DMS153 treated with DMSO at 0.1 percent for 48 hours (cell line): ENCODE results near the gene ST3GAL2.
"Not testable (repeated sequence)": the region's sequence is repeated elsewhere in the genome, so short reads cannot be mapped to it uniquely, and the experiment has no call there.

Experiments used
- DNase-seq: peaks from one replicate; lab custom pipeline; 2025; ENCODE audit not compliant: unreplicated experiment; lab: John Stamatoyannopoulos, UW

ST3GAL2 gene

GRCh38 chr16:70467608-70468007 is 28.7 kb upstream of the ST3GAL2 start:
- no peak for DNase-seq

DNA sequence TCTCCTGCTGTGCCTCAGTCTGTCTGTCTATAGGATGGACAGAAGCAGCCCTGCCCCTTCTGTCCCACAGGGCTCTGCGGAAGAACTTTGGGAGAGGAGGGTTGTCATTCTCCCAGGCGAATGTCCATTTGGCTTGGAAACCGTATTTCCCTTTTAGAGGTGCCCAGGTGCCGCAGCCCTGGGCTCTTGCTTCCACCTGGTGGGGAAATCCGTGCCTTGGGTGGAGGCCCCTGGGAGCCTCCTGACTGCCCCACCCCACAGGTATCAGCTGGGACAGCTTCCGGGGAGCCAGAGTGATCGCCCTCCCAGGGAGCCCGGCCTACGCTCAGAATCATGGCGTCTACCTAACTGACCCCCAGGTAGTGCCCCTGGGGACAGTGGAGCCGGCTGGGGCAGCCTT is 28.2 kb upstream of the ST3GAL2 start:
- DNase-seq: no peak

- no peak for DNase-seq
These were observed 27.8 kb upstream of the ST3GAL2 start for GRCh38 chr16:70466805-70467076.

DNA sequence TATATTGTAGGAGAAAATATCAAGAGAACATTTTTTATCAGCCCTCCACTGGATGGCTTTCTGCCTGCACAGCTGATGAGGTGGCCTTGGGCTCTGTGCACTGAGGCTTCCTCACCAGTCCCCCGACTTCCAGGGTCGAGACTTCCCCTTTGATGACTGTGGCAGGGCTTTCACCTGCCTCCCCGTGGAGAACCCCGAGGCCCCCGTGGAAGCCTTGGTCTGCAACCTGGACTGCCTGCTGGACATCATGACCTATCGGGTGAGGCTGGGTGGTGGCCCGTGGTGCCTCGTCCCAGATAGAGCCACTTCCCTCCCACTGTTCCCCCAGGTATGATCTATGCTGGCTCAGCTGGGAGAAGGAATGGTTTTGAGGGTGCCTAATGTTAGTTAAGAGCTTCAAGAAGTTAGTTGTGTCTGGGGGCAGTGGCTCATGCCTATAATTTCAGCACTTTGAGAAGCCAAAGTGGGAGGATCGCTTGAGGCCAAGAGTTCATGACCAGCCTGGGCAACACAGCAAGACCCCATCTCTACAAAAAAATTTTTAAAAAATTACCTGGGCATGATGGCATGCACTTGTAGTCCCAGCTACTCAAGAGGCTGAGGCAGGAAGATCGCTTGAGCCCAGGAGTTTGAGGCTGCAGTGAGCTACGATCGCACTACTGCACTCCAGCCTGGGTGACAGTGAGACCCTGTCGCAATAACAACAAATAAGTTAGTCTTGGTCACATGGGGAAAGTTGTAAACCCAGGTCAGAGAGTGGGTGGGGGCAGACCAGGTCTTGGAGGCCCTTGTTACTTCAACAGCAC is 27.3 kb upstream of the ST3GAL2 start:
- no peak for DNase-seq

- no peak for DNase-seq
These were observed 24.3 kb upstream of the ST3GAL2 start for GRCh38 chr16:70463235-70463634.

DNA sequence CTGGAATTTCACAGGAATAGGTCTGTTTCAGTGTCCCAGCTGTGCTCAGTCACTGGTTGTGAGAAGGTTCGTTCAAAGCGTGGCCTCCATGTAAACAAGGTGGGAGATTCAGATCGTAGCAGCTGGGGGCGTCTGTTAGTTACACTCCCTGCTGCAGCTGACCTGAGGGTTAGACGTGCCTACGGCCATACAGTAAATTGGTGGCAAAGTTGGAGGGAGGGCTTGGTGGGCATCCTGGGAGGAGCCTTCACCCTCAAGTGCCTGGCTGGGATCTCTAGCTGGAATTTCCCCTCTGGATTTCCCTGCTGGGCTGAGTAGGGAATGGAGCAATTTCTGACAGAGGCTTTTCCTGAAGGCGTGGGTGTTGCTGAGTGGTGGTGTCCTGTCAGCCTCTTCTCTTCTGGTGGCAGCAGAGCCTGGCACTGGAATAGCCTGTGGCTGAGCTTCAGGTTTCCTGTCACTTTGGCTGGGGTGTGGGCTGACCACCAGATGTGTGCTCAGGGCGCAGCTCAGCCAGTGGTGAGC is 21.9 kb upstream of the ST3GAL2 start:
- DNase-seq: no peak

DNA sequence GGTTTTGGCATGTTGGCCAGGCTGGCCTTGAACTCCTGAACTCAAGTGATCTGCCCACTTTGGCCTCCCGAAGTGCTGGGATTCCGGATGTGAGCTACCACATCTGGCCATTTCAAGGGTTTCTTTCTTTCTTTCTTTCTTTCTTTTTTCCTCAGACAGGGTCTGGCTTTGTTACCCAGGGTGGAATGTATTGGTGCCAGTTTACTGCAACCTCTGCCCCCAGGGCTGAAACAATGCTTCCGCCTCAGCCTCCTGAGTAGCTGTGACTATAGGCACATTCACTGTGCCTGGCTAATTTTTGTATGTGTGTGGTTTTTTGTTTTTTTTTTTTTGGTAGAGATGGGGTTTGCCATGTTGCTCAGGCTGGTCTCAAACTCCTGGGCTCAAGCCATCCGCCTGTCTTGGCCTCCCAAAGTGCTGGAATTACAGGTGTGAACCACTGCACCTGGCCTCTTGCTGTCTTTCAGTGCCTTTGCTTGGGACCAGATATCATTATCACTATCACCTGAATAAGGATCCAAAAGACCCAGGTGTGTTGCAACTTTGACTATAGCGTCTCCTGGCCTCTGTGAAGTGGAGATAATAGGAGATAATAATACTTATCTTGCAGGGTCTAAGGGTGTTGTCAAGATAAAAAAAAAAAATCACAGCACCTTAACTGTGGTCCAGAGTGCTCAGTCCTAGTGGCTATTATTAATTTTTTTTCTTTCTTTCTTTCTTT is 18.7 kb upstream of the ST3GAL2 start:
- no peak for DNase-seq

DNA sequence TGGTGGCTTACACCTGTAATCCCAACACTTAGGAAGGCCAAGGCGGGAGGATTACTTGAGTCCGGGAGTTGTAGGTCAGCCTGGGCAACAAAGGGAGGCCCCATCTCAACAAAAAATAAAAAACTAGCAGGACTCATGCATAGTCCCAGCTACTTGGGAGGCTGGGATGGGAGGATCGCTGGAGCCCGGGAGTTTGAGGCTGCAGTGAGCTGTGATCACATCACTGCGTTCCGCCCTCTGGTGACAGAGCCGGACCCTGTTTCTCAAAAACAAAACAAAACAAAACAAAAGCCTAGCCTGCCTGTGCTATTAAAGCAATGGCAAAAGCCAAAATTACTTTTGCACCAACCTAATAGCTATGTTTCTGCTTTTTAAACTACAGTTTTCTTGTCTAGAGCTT is 17.0 kb upstream of the ST3GAL2 start:
- no peak for DNase-seq

- peak; percentile 54 for DNase-seq
These were observed 15.5 kb upstream of the ST3GAL2 start, which contains the start of gene FCSK for GRCh38 chr16:70454222-70455034. Gene FCSK (plus strand): TSS chr16:70454595. CDS start chr16:70463191, 8,596 bp downstream.

DNA sequence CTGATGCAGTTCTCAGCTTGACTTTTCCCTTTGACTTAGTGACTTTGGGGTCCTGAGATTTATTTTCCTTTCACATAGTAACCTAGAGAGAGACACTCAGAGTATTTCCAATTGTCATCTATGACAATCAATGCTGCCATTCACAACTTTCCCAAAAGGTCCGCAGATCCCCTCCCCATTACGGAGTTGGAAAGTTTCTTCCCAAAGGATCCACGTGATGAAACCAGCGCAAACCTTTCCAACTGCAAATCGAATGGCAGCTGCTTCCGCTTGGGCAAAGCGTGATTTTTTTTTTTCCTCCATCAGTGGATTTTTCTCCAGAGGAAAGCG is 15.0 kb upstream of the ST3GAL2 start:
- DNase-seq: peak; percentile 54

GRCh38 chr16:70453117-70453891 is 14.4 kb upstream of the ST3GAL2 start:
- DNase-seq: no peak

- not testable (repeated sequence) for DNase-seq
These were observed 12.1 kb upstream of the ST3GAL2 start for GRCh38 chr16:70451004-70451340.

GRCh38 chr16:70450142-70451003 is 11.5 kb upstream of the ST3GAL2 start:
- not testable (repeated sequence) for DNase-seq

- DNase-seq: no peak
These were observed 9.2 kb upstream of the ST3GAL2 start for GRCh38 chr16:70448075-70448474.

DNA sequence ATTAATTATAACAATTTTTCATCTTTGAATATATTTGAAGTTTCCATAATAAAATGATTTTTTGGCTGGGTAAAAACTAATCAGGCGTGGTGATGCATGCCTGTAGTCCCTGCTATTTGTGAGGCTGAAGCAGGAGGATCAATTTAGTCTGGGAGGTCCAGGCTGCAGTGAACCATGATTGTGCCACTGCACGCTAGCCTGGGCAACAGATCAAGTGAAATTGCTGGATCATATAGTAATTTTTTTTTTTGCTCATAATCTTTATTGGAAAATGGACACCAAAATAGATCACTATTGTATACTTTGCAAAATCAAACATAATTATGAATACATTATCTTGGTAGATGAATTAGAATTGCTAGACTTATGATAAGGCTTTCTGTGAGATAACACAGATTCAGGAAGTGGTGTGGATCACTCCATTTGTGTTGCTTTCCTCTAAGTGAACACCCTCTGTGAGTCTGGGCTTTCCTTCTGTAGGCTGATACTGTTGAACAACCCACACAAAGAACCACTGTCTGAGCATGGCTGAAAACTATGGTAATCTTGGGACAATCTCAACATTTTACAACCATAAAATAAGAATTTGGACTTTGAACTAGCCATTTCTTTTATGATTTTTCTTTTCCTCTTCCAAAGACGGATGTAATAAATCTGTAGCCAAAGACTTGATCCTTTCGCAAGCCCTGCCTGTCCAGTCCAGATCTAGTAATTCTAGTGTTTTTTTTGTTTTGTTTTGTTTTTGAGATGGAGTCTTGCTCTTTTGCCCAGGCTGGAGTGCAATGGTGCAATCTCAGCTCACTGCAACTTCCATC is 5.6 kb upstream of the ST3GAL2 start:
- no peak for DNase-seq

DNA sequence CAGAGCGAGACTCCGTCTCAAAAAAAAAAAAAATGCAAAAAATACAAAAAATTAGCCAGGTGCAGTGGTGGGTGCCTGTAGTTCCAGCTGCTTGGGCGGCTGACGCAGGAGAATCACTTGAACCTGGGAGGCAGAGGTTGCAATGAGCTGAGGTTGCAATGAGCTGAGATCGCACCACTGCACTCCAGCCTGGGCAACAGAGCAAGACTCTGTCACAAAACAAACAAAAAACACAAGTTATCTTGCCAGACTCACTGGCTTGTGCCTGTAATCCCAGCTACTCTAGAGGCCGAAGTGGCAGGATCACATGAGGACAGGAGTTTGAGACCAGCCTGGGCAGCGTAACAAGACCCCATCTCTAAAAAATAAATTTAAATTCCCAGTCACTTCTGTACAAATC is 3.4 kb upstream of the ST3GAL2 start:
- DNase-seq: no peak

DNA sequence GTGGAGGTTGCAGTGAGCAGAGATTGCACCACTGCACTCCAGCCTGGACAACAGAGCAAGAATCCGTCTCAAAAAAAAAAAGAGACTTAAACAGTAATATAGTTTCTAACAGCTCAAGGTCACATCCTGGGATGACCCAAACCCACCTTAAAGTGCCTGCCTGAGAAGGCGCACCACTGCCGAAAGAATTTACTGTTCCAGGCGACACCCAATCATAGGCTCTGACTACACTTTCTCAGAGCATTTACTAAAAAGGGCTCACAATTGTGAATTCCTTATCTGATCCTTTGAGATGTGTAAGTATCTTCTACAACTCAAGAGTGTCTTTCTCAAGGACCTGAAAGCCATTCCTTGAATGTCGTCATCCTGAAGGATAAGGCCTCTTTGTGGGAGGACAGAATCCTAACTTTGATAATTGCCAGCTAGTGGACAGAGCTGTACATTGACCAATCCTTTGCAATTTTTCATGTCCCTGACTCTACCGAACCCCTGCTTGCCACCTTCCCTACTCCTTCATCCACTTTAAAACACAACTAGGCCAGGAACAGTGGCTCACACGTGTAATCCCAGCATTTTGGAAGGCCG is 2.6 kb upstream of the ST3GAL2 start:
- no peak for DNase-seq

DNA sequence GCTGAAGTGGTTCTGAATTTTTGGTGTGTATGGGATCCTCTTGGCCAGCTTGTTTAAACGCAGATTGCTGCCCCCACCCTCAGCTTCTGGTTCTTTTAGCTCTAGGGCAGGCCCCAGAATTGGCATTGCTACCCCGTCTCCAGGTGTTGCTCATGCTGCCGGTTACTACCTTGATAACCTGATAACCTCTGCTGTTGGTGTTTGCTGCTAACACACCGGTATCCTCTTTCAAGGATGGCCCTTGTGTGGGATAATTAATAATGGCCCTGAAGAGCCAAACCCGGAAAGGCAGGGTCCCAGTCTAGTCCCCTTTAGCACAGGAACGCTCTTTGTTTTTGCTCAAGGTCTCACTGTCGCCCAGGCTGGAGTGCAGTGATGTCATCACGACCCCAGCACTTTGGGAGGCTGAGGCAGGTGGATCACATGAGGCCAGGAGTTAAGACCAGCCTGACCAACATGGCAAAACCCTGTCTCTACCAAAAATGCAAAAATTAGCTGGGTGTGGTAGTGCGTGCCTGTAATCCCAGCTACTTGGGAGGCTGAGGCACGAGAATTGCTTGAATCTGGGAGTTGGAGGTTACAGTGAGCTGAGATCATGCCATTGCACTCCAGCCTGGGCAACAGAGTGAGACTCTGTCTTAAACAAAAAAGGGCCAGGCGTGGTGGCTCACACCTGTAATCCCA is 1.3 kb upstream of the ST3GAL2 start:
- no peak for DNase-seq
